ENCODE measurements around the gene CCL4.
"Not testable (repeated sequence)": the region's sequence is repeated elsewhere in the genome, so short reads cannot be mapped to it uniquely, and the experiment has no call there.

CCL4 gene

DNA sequence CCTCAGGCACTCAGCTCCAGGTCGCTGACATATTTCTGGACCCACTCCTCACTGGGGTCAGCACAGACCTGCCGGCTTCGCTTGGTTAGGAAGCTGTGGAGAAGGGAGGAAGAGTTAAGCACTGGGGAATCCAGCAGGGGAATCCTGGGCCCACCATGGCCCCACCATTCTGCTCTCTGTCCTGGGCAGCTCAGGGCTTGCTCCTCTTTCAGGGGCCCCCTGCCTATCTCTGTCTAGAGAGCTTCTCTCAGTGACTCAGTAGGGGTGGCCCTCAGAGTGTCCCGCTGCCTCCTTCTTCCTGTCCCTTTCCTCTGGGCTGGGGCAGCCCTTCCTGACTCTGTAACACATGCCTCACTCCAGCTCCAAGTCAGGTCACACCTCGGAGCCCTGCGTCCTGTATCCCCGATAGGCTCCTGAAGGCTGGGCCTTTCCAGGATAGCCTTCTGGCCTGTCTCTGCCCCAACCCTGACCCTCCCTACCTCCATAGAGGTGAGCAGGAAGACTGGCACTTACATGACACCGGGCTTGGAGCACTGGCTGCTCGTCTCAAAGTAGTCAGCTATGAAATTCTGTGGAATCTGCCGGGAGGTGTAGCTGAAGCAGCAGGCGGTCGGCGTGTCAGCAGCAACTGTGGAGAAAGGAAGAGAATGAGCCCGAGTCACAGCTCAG, 14.8 kb upstream of the CCL4 start:
- DNase-seq: no peak

DNA sequence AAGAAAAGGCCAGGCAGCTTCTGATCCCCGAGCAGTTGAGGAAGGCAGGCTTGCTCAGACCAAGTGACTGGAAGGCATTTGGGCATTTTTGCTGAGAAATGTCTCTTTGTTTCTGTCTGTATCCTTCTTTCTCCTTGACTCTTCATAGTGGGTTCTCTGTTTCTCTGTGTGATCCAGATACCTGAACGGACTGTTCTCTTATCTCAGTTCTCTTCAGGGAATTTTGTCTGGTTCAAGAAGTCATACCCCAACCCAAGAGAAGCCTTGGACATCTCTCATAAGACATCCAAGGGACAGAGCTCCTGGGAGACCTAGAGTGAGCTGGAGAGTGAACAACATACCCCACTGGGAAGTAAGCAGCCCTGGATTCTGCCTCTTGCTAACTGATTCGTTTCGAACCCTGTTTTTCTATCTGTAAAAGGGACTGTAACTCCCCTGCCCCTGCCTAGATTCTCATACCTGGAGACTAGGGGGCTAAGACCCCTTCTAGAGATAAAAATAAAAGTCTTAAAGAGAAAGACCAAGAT, 14.2 kb upstream of the CCL4 start:
- no peak for DNase-seq

DNA sequence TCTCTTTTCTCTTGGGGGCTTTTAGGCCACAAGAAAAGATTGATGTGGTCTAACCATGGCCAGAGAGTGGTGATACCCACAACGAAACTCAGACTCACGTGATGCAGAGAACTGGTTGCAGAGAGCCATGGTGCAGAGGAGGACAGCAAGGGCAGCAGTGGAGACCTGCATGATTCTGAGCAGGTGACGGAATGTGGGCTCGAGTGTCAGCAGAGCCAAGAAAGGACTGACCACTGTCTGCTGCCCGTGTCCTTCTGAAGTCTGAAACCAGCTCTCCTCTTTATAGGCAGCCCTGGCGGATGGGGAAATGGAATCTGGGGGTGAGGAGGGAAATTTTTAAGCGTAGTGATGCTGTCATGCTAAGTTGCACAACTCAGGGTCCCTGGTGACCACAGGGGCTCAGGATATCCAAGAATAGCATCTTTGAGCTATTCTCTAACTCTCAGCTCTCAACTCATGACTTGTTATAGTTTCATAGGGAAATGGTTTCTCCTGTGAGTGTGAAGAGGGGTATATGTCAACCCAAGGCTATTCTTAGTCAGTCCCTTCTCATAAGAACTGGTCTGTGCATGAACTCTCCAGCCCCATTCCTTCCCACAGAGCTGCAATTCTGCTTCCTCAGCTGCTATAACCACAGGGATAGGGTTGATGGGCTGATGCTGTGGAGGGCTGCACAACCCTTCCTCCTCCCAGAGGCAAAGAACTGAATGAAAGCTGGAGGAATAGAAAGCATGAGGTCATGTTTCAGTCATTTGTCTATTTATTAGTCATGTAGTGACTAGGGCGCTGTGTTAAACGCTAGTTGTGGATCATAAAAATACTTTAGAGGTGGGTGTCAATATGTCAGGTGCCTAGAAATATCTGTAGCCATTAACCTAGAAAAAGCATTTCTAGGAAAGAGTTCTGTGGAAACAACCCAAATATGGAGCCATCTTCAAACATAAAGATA, 13.5 kb upstream of the CCL4 start, which contains the start of gene CCL3:
CCL3 (minus strand) TSS at position 256 of the 949 bp plus-strand sequence; CDS start at position 171, 85 bp downstream.
- no peak for DNase-seq

DNA sequence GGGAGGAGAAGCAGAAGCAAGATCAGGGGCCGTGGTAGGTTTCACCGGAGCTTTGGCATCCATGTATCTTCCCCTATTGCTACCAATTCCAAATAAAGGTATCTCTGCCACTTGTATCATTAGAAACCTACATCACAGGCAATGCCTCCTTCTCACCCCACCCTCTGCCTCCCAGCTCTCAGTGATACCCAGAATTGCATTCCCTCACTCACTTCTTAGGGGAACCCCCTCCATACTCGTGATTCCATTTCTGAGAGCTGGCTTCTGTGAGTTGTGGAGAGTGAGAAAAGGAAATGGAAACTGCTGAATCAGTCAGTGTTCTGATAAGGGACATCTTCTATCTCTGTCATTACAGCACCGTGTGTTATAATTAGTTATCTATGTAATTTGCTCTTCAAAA, 11.4 kb upstream of the CCL4 start:
- no peak for DNase-seq

DNA sequence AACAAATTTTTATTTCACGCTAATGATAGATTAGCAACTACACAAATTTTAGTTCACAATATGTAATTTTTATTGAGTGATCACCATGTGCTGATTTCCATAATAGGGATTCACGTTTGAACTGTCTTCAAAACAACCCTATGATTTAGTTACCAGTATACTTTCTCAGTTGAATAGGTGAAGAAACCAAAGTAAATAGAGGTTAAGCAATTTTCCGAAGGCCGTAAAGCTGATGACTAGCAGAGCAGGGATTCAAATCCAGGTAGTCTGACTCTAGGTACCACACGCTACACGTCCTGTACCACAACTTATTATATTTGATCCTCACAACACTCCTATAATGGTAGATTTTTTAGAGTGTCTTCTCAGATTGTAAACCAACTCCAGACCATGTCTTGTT, 10.9 kb upstream of the CCL4 start:
- not testable (repeated sequence) for DNase-seq

DNA sequence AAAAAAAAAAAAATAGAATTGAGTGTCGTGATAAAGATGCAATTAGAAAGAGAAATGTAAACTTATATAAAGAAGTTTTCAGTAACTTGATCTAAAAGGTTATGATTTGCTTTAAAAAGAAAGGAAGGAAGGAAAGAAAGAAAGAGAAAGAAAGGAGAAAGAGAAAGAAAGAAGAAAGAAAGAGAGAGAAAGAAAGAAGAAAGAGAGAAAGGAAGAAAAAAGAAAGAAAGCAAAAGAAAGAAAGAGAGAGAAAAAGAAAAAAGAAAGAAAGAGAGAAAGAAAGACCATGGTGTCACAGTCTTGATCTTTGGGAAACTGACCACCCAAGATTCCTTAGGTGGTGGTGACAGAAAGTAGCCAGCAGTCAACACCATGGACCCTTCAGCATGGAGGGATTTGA, 9.4 kb upstream of the CCL4 start:
- DNase-seq: no peak

DNA sequence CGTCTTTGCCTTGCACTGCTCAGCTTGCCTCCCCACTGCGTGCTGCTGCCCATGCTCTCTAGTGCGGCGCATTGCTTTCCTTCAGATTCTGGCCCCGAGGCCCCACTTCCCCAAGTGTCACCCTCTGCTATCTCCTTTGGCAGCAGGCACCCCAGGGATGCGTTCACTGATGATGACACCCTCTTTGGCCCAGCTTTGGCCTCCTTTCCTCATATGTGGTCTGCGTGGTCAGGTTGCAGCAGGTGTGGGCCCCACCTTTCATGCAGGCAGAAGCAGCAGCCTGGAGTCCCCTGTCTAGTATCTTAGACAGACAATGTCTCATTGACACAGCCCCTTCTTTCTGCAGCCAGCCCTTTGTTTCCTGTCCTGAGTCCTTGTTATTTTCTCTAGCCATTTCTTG, 8.9 kb upstream of the CCL4 start:
- no peak for DNase-seq

DNA sequence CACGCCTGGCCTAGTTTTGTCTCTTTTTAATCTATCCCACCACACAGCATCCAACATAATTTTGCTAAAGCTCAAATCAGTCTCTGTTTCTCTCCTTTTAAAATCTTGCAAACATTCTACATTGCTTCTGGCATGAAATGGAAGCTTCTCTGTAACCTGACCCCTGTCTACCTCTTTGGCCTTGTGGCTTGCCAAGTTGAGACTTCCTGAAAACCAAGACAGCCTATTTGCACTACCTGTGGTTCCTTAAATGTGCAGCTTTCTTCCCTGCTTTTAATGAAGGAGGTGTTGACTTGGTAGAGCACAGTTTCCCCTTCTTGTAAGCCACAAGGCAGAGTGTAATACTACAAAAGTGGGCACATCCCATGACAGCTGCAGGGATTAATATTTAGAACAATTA, 7.6 kb upstream of the CCL4 start:
- DNase-seq: no peak

DNA sequence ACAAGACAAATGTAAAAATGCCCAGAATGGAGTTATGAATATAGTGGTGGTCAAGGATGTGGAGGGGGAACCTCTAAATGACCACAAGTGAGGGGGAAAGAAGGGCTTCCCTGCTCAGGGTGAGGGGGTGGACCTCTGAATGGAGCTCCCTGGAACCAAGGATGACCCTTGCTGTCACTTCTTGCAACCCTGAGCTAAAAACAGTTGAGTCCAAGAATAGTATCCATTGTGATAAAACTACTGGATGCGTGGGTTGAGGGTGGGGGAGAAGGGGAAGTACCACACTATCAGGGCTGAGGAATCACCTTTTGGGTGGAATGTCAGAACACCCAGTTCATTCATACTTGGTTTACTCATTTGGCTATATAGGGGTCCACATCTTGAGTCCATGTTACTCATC, 4.6 kb upstream of the CCL4 start:
- DNase-seq: not testable (repeated sequence)

DNA sequence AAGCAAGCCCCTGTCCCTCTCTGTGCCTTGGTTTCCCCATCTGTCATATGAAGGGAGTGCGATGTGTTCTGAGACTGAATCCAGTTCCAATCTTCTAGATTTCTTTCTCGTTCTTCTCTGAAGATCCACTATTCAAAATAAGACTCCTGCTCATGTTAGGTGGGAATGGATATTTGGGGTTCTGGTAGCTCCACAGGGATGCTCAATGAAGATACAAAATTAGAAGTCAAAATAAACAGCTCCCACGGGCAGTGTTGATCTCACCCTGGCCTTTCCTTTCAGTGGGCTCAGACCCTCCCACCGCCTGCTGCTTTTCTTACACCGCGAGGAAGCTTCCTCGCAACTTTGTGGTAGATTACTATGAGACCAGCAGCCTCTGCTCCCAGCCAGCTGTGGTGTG, 619 bp downstream of the CCL4 start:
- not testable (repeated sequence) for DNase-seq

DNA sequence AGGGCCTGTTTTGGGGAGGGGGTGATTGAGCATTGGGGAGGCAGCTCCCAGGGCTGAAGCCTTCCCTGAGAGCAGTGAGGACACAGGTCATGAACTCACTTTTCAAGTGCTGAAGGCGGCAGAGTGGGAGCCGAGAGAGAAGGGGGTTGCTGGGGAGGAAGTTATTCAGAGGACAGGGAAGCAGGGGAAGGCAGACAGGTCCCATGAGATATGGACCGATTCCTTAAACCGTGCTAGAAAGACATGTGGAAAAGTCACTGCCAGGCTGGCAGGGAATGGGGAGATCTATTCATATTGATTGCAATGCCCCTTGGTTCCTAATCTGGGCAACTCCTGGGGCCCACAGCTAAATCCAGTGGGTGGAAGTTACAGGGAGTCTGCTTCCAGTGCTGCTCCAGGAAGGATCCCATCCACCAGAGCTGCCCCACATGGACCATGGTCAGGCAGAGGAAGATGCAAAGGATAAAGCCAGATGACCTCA, 1.1 kb downstream of the CCL4 start:
- DNase-seq: no peak

DNA sequence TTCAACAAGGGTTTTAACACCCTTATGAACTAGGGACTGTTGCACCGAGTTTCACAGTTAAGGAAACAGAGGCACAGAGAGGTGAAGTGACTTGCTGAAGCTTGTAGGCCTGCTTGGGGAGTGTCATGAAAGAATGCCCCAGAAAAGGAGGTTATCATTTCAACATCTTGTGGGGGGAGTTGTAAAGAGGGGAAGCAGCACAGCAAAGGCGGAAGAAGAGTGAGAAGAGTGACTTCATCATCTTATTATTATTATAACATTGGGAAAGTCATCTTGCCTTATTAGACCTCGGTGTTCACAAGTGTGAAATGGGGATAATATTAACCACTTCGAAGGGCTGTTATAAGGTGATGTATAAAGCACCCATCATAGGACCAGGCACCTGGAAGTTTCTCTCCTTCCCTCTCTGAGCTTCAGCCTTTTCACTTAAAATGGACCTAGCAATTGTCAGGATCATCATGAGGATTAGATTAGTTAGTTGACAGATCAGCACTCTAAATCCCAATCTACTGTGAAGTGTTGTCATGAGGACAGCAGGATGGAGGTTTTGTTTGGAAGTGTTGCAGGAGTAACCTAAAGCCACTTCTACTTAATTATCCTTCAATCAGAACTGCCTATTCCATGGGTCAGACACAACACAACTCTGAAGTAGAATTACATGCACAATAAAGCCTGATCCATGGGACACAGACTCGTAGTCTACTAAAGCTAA, 2.3 kb downstream of the CCL4 start:
- no peak for DNase-seq

DNA sequence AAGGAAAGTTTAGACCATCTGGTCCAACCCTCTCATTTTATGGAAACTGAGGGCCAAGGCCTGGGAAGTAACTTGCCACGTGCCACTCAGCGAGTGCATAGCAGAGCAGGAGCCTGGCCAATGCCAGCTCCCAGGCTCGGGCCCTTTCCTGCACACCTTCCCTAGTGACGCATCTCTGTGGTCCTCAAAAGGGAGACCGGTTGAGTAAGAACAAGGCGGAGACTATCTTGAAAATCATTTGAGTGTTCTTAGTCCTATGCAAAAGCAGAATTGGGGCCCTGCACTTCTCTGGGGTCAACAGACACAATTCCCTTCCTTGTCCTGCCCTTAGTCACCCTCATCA, 2.8 kb downstream of the CCL4 start:
- DNase-seq: no peak

DNA sequence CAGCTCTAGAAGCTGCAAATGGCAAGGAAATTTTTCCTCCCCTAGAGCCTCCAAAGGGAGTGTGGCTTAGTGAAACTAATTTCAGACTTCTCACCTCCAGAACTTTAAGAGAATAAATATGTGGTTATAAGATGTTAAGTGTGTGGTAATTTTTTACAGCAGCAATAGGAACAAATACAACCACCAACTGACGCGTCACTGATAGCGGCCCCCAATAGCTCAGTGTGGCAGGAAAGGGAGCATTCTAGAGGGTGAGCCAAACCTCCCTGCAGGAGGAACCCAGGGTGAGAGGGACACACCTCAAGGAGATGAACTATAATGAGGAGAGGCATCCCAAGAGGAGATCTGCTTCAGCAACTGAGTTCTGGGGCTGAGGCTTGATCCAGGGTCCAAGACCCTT, 4.0 kb downstream of the CCL4 start:
- no peak for DNase-seq

DNA sequence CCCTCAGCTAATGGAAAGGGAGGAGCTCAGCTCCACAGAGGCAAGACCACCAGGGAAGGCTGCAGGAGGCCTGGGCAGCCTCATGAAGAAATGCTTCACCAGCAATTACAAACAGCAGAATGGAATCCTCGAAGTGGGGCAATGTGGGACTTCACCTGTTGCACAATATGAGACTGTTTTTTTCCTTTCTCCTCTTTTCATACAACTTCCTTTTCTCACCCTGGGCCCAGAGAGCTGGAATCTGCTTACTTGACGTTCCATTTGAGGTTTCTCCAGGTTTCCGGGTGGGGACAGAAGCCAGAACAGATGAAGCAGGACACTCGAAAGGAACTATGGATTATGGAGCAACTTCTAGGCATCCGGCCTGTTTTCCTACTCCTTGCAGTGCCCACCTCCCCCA, 4.6 kb downstream of the CCL4 start:
- DNase-seq: not testable (repeated sequence)

DNA sequence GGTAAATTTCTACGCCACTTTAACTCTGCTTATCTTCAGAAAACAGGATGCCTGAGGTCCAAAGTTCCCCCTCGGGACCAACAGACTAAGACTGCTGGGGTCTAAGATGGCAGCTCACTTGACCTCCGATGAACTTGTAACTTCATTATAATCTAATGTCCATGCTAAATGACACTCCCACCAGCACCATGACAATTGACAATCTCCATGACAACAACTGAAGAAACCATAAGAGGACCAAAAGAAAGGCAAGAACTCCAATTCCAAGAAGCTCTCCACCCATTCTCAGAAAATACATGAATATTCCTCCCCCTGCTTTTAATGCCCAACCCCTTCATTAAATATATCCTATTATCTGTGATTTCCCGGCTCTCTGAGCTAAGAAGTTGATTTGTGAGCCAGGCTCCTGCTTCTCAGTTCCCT, 7.5 kb downstream of the CCL4 start:
- no peak for DNase-seq

DNA sequence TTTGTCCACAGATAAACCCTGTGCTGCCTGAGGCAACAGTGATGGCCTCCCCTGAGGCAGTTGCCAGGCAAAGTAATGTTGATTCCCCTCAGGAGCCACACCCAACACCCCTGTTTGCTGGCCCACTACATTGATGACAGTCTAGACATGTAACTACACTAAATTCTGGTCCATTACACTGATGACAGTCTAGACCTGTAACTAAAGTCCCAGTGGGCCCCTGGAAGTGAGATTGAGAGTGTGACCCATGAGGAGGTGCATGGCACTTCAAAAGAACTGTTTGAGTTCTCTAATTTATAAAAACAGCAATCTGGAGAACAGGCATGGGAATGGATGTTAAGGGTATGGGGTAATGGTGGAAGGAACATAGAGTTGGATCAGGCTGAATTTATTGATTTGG, 8.9 kb downstream of the CCL4 start:
- DNase-seq: no peak

DNA sequence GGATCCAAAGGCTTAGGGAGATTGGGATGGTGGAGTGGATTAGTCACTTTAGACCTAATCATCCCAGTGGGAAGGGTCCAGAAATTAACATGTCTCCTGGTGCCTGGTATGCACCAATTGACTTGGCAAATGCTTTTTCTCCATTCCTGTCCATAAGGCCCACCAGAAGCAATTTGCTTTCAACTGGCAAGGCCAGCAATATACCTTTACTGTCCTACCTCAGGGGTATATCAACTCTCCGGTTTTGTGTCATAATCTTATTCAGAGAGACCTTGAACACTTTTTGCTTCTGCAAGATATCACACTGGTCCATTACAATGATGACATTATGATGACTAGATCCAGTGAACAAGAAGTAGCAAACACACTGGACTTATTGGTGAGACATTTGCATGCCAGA, 9.5 kb downstream of the CCL4 start:
- not testable (repeated sequence) for DNase-seq

DNA sequence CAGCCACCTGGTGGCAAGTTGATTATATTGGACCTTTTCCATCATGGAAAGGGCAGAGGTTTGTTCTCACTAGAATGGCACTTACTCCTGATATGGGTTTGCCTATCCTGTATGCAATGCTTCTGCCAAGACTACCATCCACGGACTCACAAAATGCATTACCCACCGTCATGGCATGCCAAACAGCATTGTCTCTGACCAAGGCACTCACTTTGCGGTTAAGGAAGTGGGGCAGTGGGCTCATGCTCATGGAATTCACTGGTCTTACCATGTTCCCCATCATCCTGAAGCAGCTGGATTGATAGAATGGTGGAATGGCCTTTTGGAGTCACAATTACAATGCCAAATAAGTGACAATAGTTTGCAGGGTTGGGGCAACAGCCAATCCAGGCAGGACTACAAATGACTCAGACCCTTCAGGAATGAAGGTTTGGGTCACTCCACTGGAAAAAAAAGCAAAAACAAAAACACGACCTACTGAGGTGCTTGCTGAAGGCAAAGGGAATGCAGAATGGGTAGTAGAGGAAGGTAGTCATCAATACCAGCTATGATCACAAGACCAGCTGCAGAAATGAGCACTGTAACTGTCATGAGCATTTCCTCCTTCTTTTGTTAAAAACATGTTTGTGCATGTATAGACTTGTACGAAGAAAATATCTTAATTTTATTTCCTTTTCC, 11.5 kb downstream of the CCL4 start:
- DNase-seq: not testable (repeated sequence)

DNA sequence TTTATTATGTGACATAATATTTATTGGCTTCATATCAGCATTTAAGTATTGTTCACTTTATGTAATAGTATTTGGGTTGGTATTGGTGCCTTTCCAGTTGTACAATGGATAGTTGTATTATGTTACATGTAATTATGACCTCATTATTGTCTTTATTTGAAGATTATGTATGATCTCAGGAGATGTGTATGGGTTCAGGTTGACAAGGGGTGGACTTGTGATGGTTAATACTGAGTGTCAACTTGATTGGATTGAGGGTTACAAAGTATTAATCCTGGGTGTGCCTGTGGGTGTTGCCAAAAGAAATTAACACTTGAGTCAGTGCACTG, 12.0 kb downstream of the CCL4 start:
- not testable (repeated sequence) for DNase-seq

DNA sequence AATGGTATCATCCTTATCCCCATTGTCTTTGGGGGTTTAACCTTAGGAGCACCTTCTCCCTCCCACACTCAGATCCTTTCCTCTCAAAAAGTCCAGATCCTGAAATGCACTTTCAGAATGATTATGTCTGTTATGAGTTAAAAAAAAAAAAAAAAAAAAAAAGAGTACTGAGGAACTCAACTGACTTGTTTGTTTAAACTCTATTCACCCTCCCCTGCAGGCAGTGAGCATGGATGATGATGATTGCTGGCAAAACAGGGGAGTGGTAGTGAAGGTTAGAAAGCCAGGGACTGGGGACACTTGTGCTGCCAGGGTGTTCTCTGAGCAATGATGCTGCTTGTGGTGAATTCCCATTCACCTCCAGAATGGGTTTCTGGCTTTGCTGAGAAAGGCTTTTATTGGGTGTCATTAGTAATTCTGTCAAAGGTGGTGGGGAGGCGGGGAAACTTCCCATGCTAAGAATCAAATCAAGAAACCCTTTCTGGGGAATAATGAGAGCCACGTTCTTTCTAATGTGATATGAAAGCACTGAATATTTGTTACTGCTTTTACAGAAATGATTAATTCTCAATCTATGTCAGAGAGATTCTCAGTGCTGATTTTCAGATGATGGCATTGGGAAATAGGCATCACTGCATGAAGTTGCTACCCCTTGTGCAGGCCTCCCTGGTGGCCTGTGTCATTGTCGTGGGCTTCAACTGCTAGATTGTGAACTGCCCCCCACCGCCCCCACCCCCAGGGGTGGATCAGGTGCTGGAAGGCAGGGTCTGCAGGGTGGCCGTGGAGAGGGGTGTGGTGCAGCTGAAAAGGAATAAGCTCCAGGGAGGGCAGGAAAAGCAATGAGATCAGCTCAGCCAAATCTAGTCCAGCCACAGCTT, 14.1 kb downstream of the CCL4 start:
- no peak for DNase-seq
